Stomach (tissue), 9 donors: ENCODE results near the gene CFAP299. TPM values are rescaled to one million over a fixed set of nuclear protein-coding genes. Genes with fewer than 3 reads are reported as not detected.

Experiments
- DNase-seq, 2 donors: peaks; one replicate each; pipeline versions ENCODE4 v3.0.0 to v3.0.0-alpha.2; 2013 to 2019
- H3K27ac ChIP-seq, 5 donors: fragments of 200-600 bp in 4 of 5; sonication (generic) in 4 of 5; one replicate each; pipeline ENCODE4 v1.5.1; 2013 to 2019; ENCODE audit warnings: mild to moderate bottlenecking in 1 of 5, moderate library complexity in 1 of 5
- H3K27me3 ChIP-seq, 3 donors: fragments of 200-600 bp; sonication (generic); one replicate each; pipeline ENCODE4 v1.5.1; 2017 to 2019; ENCODE audit warnings: mixed run types in 1 of 3
- H3K36me3 ChIP-seq, 4 donors: fragments of 200-600 bp; sonication (generic); 1 replicate in 3 of 4; 2 replicates in 1 of 4; pipeline ENCODE4 v1.5.1; 2016 to 2019
- H3K4me1 ChIP-seq, 4 donors: fragments of 200-600 bp; sonication (generic); one replicate each; pipeline ENCODE4 v1.5.1; 2016 to 2019
- H3K4me3 ChIP-seq, 4 donors: fragments of 200-600 bp; sonication (generic) in 3 of 4; one replicate each; pipeline ENCODE4 v1.5.1; 2016 to 2019; ENCODE audit warnings: mild to moderate bottlenecking in 1 of 4
- H3K9me3 ChIP-seq, 4 donors: fragments of 200-600 bp; sonication (generic); one replicate each; pipeline ENCODE4 v1.5.1; 2016 to 2019
- EP300 ChIP-seq: sonication (generic); formaldehyde crosslinking; IDR thresholded peaks from one replicate; pipeline ENCODE4 v1.6.1; 2017; ENCODE audit warnings: antibody characterized with exemption
- POLR2A ChIP-seq, 4 donors: fragments of 450-650 bp; IDR thresholded peaks; one replicate each; pipeline ENCODE4 v1.6.1; 2016; ENCODE audit warnings: antibody characterized with exemption in 4 of 4, control low read depth in 2 of 4, mild to moderate bottlenecking in 1 of 4, moderate library complexity in 1 of 4
- POLR2AphosphoS5 ChIP-seq, 3 donors: sonication (generic); formaldehyde crosslinking; IDR thresholded peaks; one replicate each; pipeline ENCODE4 v1.6.1; 2016; ENCODE audit warnings: antibody characterized with exemption in 3 of 3
- WGBS, 5 donors: extraction: QIAGEN DNeasy Blood & Tissue Kit in 3 of 5; methylation state at CpG; one replicate each; pipeline versions ENCODE4 v1.1.5 to v1.1.7; 2013 to 2018; 5-methylcytosine and 5-hydroxymethylcytosine counted together
- intact Hi-C: fragments of 100-400 bp; cut with DNase I; formaldehyde crosslinking; loops from one replicate; pipeline ENCODE4 v1.15.1; 2023; ENCODE audit warnings: low total_unique reads
- polyA plus RNA-seq, 3 donors: library from polyadenylated mRNA; stranded (reverse); fragments of 200-250 nt; gene quantifications; one replicate each; pipeline ENCODE4 v1.2.3, GENCODE V29; 2013
- total RNA-seq, 5 donors: library from RNA; depleted of rRNA; stranded (reverse); fragments of >200 nt; gene quantifications; one replicate each; pipeline versions ENCODE4 v1.1.0 to v1.2.3, GENCODE V29; 2014 to 2016
- TF ChIP-seq, protein P1 (sequence below), 7 experiments: fragments of 450-650 bp in 4 of 7; fragments of 200-600 bp in 3 of 7; sonication (generic) in 3 of 7; IDR thresholded peaks; one replicate each; pipeline ENCODE4 v1.5.1; 2016 to 2019; ENCODE audit warnings: antibody characterized with exemption in 7 of 7, control low read depth in 2 of 7, mild to moderate bottlenecking in 1 of 7
- donor health status: healthy with polysubstance abuse.
- donor health status: Bipolar disorder and iron deficiency.
- donor health status: healthy.

Gene CFAP299
- total and polyA plus RNA-seq, 8 donors = 0.73 TPM; not detected in 7

DNA sequence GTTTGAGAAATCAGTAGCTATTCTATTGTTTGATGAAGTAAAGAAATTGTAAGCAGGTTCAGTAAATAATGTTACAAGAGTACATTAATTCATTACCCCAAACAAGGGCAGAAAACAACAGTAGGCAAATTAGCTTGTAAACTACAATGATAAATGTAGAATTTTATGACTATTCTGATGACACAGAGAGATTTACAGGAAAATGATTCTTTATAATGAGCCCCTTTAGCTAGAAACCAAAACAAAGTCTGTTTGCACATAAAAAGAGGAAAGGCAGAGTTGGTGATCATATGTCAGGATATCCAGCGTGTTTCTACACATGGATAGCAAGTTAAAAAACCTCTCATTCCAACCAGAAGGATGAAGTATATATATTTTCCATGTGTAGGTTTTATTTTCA, 204.8 kb downstream of the CFAP299 start:
- Histone ChIP-seq H3K27me3 (peaks cover 0 to 4% (median 0%) of the 10 kb centered on the region in 3 donors), H3K27ac (no peak overlapping the region), H3K4me3 (no peak overlapping the region), H3K9me3 (no peaks in the 10 kb centered on the region), H3K4me1 (no peaks in the 10 kb centered on the region), H3K36me3 (no peaks in the 10 kb centered on the region)
- 55 to 81% (median 71%) methylated on average over 1 of the region's 1 CpG for WGBS, 5 donors
- no peak for TF ChIP-seq POLR2AphosphoS5 (IDR thresholded peaks at IDR 0.05)
- TF ChIP-seq, protein P1, sequence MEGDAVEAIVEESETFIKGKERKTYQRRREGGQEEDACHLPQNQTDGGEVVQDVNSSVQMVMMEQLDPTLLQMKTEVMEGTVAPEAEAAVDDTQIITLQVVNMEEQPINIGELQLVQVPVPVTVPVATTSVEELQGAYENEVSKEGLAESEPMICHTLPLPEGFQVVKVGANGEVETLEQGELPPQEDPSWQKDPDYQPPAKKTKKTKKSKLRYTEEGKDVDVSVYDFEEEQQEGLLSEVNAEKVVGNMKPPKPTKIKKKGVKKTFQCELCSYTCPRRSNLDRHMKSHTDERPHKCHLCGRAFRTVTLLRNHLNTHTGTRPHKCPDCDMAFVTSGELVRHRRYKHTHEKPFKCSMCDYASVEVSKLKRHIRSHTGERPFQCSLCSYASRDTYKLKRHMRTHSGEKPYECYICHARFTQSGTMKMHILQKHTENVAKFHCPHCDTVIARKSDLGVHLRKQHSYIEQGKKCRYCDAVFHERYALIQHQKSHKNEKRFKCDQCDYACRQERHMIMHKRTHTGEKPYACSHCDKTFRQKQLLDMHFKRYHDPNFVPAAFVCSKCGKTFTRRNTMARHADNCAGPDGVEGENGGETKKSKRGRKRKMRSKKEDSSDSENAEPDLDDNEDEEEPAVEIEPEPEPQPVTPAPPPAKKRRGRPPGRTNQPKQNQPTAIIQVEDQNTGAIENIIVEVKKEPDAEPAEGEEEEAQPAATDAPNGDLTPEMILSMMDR (IDR thresholded peaks at IDR 0.05) = no peak
- TF ChIP-seq EP300 = no peak
- no peak for TF ChIP-seq POLR2A (IDR thresholded peaks at IDR 0.05)
- intact Hi-C loops = no loop called here
- DNase-seq = no peak

DNA sequence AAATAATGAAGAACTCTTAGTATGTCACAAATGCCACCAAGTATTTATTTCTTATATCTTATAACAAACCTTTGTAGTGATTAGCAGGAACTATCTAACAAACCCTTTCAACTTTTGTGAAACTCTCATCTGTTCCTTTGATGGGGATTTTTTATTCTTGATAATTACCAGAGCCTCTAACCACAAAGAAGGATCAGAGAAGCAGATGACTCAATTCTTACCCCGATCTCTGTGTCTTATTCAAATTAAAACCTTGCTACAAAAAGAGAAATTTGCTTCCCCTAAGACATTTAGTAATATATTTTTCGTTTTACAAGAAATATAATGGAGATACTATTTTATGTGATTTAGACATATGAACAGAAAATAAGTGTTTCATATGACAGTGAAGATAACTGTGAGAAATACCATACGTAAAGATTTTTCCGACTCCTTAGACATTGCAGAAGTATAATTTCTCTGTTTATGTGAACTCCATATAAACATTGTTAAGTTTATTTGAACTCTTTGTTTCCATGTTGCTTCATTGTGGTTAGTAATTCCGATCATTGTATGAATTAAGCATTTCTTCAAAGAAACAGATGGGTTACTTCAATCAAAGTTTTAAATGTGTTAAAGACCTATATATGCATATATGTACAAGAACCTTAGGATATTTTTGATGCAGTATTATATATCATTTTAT, 205.4 kb downstream of the CFAP299 start:
- H3K9me3 ChIP-seq = no peaks in the 10 kb centered on the region
- H3K4me1 ChIP-seq = no peaks in the 10 kb centered on the region
- no peak overlapping the region for H3K4me3 ChIP-seq
- intact Hi-C loops = no loop called here
- H3K27me3 ChIP-seq = peaks cover 0 to 4% (median 0%) of the 10 kb centered on the region in 3 donors
- DNase-seq = no peak
- H3K36me3 ChIP-seq = no peaks in the 10 kb centered on the region
- WGBS, 5 donors = 57 to 74% (median 66%) methylated on average over 5 of the region's 5 CpGs
- no peak overlapping the region for H3K27ac ChIP-seq
- TF ChIP-seq EP300 = no peak
- TF ChIP-seq, protein P1 (IDR thresholded peaks at IDR 0.05) = no peak
- no peak for TF ChIP-seq POLR2AphosphoS5 (IDR thresholded peaks at IDR 0.05)
- no peak for TF ChIP-seq POLR2A (IDR thresholded peaks at IDR 0.05)

DNA sequence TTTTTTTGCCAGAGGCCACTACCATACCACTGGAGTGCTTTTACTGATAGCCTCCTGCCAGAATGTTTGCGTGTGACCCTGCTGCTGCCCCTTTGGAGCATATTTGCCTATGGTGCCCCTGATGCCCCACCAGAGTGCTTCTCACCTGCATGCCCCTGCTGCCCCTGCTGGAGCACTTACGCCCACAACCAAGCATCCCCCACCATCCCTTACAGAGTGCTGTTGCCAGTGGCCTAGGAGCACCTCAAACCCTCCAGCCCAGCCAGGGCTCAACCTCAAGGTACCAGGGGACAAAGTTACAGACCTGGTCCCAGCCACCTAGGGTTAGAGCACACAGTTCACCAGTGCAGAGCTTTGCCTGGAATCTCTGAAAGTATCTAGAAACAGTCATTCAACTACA, 207.2 kb downstream of the CFAP299 start:
- no peak for DNase-seq
- intact Hi-C loops = no loop called here
- 86 to 100% (median 97%) methylated on average over 2 of the region's 2 CpGs for WGBS, 5 donors

DNA sequence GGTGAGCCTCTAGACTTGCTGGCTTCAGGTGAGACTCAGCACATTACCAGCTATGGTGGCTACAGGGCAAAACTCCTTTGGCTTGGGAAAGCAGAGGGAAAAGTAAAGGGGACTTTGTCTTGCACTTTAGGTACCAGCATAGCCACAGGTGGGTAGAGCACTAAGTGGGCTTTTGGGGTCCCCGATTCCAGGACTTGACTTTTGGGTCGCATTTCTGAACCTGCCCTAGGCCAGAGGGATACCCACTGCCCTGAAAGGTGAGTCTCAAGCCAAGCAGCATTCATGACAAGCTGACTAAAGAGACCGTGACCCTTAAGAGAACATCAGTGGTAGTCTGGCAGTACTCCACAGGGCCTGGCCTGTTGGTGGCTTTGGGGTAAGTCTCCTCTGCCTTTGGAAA, 224.8 kb downstream of the CFAP299 start:
- WGBS, 5 donors = 89 to 94% (median 90%) methylated on average over 3 of the region's 3 CpGs
- Histone ChIP-seq H3K27me3 (no peaks in the 10 kb centered on the region), H3K9me3 (peaks cover 0 to 8% (median 6%) of the 10 kb centered on the region in 4 donors), H3K4me3 (no peak overlapping the region), H3K27ac (no peak overlapping the region), H3K36me3 (no peaks in the 10 kb centered on the region), H3K4me1 (no peaks in the 10 kb centered on the region)
- intact Hi-C loops = no loop called here
- TF ChIP-seq EP300 (no peak), POLR2A (IDR thresholded peaks at IDR 0.05) (no peak), POLR2AphosphoS5 (IDR thresholded peaks at IDR 0.05) (no peak)
- TF ChIP-seq, protein P1 (IDR thresholded peaks at IDR 0.05) = no peak
- no peak for DNase-seq

More for the DNA sequence above, 207.2 kb downstream of the CFAP299 start:
- Histone ChIP-seq H3K27me3 (peaks cover 0 to 4% (median 0%) of the 10 kb centered on the region in 3 donors), H3K4me3 (no peak overlapping the region), H3K27ac (no peak overlapping the region), H3K4me1 (no peaks in the 10 kb centered on the region), H3K9me3 (no peaks in the 10 kb centered on the region), H3K36me3 (no peaks in the 10 kb centered on the region)
- TF ChIP-seq EP300 (no peak), POLR2AphosphoS5 (IDR thresholded peaks at IDR 0.05) (no peak), POLR2A (IDR thresholded peaks at IDR 0.05) (no peak)
- TF ChIP-seq, protein P1 (IDR thresholded peaks at IDR 0.05) = no peak
